ENCODE results near the gene ZDHHC4.

GRCh38 chr7:6530626-6531491 is 46.4 kb upstream of the ZDHHC4 start:
- TF ChIP-seq SUPT20H (IDR thresholded peaks at IDR 0.05; ENCODE audit: borderline replicate concordance, control insufficient read depth, low read depth, low read length): no peak
- TF ChIP-seq ATF2 (IDR thresholded peaks at IDR 0.05; ENCODE audit: low read length): no peak
- TF ChIP-seq KAT2A (conservative IDR thresholded peaks at IDR 0.05; ENCODE audit: control insufficient read depth, low read depth, low read length): no peak
- no peak for TF ChIP-seq CREB1 (IDR thresholded peaks at IDR 0.05; ENCODE audit: low read depth)
- TF ChIP-seq ZNF217 (IDR thresholded peaks at IDR 0.05): no peak
- no peak for TF ChIP-seq CTCF (IDR thresholded peaks at IDR 0.05 in 2 of 3, conservative IDR thresholded peaks at IDR 0.05 in 1 of 3; ENCODE audit: control insufficient read depth in 2 of 3, extremely low read depth in 1 of 3, insufficient read depth in 1 of 3, low read depth in 3 of 3, low read length in 3 of 3)
- no peak for TF ChIP-seq IRF3 (IDR thresholded peaks at IDR 0.05)
- TF ChIP-seq SIN3A (IDR thresholded peaks at IDR 0.05; ENCODE audit: low read depth, low read length): no peak
- TF ChIP-seq YY1 (IDR thresholded peaks at IDR 0.05; ENCODE audit: low read depth, low read length): no peak
- no peak for TF ChIP-seq KDM1A (IDR thresholded peaks at IDR 0.05; ENCODE audit: borderline replicate concordance)
- no peak for TF ChIP-seq TCF12 (IDR thresholded peaks at IDR 0.05; ENCODE audit: low read depth, low read length)
- TF ChIP-seq RCOR1 (conservative IDR thresholded peaks at IDR 0.05; ENCODE audit: low read depth, low read length): no peak
